ENCODE measurements around the gene ADGRL3.
"Not testable (repeated sequence)": the region's sequence is repeated elsewhere in the genome, so short reads cannot be mapped to it uniquely, and the experiment has no call there.

The ADGRL3 gene

GRCh38 chr4:61293707-61294400 lies 93.7 kb downstream of the ADGRL3 start:
- DNase-seq, result no peak

- DNase-seq, result no peak
Measured at GRCh38 chr4:61294936-61295335, 94.8 kb downstream of the ADGRL3 start.

- DNase-seq, result no peak
Measured at GRCh38 chr4:61296144-61296543, 96.0 kb downstream of the ADGRL3 start.

GRCh38 chr4:61298178-61298740 lies 98.1 kb downstream of the ADGRL3 start:
- no peak for DNase-seq

- no peak for DNase-seq
Measured at GRCh38 chr4:61299316-61299715, 99.2 kb downstream of the ADGRL3 start.

GRCh38 chr4:61300266-61300844 lies 100.2 kb downstream of the ADGRL3 start:
- DNase-seq, result no peak

GRCh38 chr4:61301271-61301670 lies 101.1 kb downstream of the ADGRL3 start:
- DNase-seq, result no peak

GRCh38 chr4:61308033-61308432 lies 107.9 kb downstream of the ADGRL3 start:
- DNase-seq, result no peak

- DNase-seq, result no peak
Measured at GRCh38 chr4:61309616-61310015, 109.5 kb downstream of the ADGRL3 start.

GRCh38 chr4:61312526-61312925 lies 112.4 kb downstream of the ADGRL3 start:
- DNase-seq, result no peak

- DNase-seq, result no peak
Measured at GRCh38 chr4:61318431-61318830, 118.3 kb downstream of the ADGRL3 start.

- no peak for DNase-seq
Measured at GRCh38 chr4:61319156-61319555, 119.0 kb downstream of the ADGRL3 start.

GRCh38 chr4:61320154-61320553 lies 120.0 kb downstream of the ADGRL3 start:
- DNase-seq, result no peak

- no peak for DNase-seq
Measured at GRCh38 chr4:61320631-61321030, 120.5 kb downstream of the ADGRL3 start.

GRCh38 chr4:61332693-61333092 lies 132.6 kb downstream of the ADGRL3 start:
- DNase-seq, result no peak

GRCh38 chr4:61333490-61333889 lies 133.4 kb downstream of the ADGRL3 start:
- no peak for DNase-seq

- DNase-seq, result no peak
Measured at GRCh38 chr4:61335241-61335763, 135.2 kb downstream of the ADGRL3 start.

- DNase-seq, result no peak
Measured at GRCh38 chr4:61336488-61336887, 136.4 kb downstream of the ADGRL3 start.

- DNase-seq, result no peak
Measured at GRCh38 chr4:61336916-61337315, 136.8 kb downstream of the ADGRL3 start.

- DNase-seq, result no peak
Measured at GRCh38 chr4:61342061-61342460, 141.9 kb downstream of the ADGRL3 start.

GRCh38 chr4:61350932-61351331 lies 150.8 kb downstream of the ADGRL3 start:
- DNase-seq, result no peak

- DNase-seq, result no peak
Measured at GRCh38 chr4:61356696-61357095, 156.6 kb downstream of the ADGRL3 start.

GRCh38 chr4:61359301-61359700 lies 159.2 kb downstream of the ADGRL3 start:
- DNase-seq, result no peak

GRCh38 chr4:61372817-61373216 lies 172.7 kb downstream of the ADGRL3 start:
- DNase-seq, result not testable (repeated sequence)
